Suppressor macrophage (primary cell): Measurements from ENCODE around the gene SUN3.
A peak's percentile ranks its signal among the peaks of the same experiment; 100 is the strongest.

Experiments used
- DNase-seq, 4 experiments: peaks; one replicate each; pipeline ENCODE4 v3.0.0-alpha.2; 2020 to 2022

The SUN3 gene

DNA sequence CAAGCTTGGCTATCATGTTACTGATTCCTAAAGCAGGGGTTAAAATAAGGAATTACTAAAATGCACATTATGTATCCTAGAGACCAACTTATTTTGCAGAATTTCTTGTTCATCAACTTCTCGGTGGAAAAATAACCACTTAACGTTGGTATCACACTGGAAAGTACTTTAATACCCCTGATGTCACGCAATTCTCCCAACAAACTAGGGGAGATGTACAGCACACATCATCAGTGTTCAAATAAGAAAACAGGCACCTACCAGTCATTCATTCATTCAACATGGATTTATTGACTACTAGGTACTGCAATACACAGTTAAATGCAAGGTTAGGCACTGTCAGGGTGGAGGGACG lies 50.1 kb downstream of the SUN3 start:
- no peak for DNase-seq

DNA sequence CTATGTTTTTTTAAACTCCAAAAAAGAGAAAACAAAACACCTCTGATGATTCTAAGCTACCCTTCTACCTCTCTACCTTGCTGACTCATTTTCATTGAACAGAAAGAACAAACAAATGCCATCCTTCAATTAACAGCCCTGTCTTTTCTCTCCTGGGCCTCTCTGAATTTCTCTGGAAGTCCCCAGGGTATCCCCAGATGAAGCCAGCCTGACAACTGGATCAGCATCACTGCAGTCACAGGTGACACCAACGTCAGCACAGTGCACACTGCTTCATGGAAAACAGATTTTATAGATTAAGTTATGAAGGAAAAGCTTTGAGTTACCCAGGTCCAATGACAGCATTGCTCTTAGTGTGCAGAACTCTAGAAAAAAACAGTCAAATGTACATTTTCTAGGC lies 55.2 kb downstream of the SUN3 start:
- no peak for DNase-seq

DNA sequence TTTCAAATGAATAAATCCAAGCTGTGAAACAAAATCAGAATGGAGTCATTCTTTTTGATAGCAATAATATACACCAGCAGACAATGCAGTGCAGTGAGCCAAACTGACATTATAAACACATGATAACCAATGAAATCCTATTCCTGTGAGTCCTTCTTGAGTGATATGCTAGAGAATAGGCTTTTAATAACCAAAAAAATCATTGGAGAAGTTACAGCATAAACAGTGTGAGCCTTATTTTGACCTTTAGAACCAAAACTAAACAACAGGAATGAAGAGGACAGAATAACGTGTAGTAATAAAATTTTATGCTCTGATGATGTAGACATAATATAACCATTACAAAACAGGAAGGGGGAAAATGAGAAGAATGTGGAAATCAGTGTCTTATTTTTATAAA lies 58.1 kb downstream of the SUN3 start:
- DNase-seq, result peak in 2 of 4 experiments; percentile 51 to 71

DNA sequence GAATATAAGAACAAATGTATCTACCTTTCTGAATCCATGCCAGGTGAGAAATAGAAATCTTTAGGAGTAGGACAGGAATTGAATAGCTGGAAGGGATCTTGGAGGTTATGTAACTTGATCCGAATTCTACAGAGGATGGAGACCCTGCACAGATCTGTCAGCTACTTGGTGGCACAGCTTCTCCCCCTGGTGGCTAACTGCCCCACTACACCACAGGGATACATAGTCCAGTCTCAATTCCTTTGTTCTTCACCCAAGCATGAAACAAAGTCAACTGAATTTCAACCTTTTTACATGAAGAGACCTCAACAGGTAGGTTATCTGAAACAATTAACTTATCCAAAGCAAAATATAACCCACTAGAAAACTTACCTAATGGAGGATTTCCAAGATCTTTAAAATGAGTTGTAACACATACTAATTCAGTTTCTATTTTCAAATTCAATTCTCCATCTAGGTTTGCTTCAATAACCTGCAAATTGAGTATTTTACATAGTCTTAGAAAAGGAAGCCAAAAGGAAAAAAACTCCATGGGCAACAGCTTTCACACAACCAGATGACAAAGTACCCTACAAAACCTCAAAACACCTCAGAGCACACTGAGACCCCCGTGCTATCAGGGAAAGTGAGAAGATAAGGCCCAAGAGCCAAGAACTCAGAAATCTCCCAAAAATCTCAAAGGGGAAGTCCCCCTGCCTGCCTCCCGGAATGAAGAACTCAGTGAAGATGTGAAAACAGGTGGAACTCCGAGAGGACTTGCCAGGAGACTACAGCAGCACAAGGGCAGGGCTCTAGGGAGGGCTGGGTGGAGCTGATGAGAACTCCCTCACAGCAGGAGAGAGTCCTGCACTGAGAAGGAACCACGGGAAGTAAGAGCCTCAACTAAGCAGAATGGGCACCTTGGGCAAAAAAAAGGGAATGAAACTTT lies 59.8 kb downstream of the SUN3 start:
- DNase-seq, result peak; percentile 56 to 79 (median 64)

DNA sequence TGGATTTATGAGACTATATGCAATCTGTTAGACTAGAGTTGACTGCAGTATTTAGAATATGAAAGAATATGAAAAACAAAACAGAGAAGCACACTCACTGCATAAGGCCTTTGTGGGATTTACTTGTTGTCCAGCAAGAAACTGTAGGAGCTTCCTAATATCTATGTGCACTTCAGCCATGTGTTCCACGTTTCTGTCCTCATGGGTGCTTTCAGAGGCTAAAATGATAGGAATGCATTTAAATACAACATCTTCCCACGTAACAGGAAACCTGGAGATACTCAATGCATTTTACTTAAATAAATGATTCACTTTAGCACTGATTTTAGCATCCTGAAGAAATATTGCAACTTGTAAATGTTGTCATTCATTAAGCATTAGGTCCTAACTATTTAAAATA lies 61.2 kb downstream of the SUN3 start:
- DNase-seq, result no peak

DNA sequence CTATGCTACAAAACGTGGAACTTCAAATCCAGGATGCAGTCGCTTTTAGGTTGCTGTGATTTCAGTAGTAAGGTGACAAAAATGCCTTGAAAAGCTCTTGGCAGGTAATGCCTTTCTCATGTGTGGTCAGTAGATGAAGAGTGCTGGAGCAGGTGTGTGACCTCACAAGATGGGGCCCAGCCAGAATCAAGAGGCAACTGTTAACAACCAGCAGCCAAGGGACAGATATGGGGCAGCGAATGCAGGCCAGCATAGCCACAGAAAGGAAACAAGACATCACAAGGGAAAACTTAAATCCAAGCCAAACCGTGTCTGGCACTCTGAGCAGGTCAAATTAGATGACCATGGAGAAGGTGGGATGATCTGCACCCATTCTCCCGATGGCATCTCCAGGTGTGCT lies 61.8 kb downstream of the SUN3 start:
- no peak for DNase-seq

DNA sequence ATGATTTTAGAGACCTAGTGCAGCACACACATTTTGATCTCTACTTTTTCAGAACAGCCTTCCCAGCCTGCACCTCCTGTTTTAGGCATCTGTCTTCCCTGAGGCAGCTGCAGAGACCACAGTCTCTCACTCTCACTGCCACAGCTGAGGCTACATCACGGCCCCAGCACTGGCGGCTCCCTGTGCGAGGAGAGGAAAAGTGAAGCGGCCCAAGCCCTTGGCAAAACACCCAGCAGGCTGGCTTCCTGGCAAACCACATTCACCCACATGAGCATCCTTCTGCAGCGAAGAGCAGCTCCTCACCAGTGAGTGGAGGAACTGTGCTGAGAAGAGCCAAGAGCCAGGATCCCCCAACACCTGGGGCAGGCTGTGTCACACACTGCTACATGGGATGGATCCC lies 63.5 kb downstream of the SUN3 start:
- no peak for DNase-seq

DNA sequence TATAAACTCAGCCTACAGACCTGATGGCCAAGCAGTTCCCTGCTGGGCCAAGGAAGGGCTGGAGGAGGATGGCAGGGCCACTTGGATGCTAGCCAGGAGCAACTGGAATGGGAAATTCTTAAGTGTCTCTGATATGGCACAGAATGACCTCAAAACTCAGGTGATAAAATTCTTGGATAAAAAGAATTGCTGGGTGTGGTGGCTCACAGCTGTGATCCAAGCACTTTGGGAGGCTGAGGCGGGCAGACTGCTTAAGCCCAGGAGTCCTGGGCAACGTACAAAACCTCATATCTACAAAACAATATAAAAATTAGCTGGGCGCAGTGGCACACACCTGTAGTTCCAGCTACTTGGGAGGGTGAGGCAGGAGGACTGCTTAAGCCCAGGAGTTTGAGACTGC lies 66.6 kb downstream of the SUN3 start:
- no peak for DNase-seq

DNA sequence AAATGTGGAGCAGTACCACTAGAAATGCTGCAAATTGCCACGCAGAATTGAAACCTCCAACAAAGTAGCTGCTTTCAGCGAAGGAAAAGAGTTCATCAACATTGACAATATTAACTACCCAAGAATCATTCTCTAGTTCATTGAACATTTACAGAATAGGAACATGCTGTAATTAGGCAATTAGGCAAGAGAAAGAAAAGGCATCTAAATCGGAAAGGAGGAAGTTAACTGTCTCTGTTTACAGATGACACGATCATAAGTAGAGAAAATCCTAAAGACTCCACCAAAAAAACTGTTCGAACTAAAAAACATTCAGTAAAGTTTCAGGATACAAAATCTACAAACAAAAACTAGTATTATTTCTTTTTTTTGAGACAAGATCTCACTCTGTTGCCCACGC lies 71.8 kb downstream of the SUN3 start:
- peak in 2 of 4 experiments; percentile 51 to 54 for DNase-seq

DNA sequence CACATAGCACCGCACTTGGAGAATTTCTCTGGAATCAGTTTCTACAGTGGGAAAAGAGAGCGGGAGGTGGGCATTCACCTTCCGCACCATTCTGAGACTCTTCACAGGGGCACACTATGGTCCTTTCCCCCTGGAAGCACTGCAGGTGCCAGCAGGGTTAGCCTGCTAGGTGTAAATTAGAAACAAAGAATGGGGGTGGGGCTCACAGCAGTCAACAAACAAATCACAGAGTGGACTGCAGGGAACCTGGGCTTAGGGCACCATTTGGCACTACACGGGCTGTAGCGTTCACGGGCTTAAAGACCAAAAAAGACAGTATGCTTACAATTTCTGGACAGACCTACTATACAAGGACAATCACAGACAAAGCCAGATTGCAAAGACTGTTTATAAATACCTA lies 72.7 kb downstream of the SUN3 start:
- DNase-seq, result no peak

DNA sequence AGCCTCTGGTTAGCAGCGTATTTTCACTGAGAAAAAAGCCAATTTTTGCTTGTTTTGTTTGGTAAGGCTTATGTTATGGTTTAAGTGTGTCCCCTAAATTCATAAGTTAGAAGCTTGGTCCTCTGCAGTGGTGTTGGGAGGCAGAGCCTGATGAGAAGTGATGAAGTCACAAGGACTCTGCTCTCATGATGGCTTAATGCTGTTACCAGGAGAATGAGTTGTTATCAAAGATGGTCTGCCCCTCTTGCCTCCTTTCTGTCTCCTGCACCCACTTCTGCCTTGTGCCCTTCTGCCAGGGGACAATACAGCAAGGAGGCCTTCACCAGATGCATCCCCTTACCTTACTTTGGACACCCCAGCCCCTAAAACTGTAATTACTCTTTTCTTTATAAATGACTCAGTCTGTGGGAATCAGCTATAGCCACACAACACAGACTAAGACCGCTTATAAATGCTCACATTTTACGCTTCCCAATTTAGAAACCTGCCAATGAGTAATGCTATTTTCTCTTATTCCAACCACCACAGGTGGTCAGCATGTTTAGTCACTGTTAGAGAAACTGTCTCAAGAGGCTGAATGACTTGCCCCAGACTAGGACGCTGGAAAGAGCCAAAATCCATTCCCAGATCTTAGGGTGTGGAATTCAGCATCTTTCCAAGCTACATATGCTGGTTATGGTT lies 74.5 kb downstream of the SUN3 start:
- no peak for DNase-seq

DNA sequence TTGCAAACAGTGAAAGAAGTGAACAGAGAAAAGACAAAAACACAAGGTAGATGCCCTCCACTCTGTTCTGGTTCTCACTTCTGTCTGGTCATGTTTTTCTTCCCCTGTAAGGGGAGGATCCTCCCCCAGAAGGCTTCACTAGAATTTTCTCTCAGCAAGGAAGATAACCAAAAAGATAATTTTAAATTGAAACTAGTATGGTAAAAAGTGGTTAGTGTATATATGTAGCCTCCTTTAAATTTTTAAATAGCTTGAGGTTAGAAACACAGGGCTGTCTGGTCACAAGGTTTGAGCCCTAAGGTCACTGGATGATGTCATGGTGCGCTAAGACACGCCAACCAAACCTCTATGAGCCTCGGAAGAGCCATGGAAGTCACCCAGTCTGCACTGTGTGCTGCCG lies 75.1 kb downstream of the SUN3 start:
- DNase-seq, result no peak

DNA sequence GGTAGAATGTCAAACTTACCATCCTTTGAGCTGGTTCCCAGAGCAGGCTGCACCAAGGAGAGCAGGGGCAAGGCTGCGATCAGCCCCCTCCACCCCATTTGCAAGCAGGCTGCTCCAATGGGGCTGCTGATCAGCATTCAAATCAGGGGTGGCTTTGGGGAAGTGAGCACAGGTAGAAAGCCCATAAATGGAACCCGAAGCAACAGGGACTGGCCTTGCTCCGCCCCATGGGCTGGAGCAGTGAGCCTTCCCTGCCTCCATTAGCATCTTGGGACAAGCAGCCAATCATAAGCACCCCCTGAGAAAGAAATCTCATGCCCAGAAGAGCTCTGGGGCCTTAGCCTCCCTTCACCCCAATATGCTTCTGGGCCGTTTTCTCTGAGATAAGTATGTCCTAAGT lies 76.7 kb downstream of the SUN3 start:
- DNase-seq, result no peak

DNA sequence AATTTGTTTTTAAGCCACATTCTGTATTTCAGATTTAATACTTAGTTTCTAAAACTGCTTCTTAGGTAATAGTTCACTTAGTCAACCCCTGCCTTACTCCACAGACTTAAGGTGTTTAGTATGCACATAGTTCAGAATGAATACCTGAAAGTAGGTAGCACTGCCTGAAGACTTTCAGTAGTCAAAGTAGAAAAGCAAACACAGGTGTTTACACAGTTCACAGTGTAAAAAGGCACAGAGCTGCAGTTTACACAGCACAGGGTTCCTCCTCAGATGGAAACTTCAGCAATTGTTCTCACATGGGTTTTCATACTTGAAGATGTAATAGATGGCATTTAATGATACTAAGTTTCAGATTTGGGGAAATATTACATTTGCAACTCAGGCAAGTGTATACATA lies 77.5 kb downstream of the SUN3 start:
- no peak for DNase-seq

DNA sequence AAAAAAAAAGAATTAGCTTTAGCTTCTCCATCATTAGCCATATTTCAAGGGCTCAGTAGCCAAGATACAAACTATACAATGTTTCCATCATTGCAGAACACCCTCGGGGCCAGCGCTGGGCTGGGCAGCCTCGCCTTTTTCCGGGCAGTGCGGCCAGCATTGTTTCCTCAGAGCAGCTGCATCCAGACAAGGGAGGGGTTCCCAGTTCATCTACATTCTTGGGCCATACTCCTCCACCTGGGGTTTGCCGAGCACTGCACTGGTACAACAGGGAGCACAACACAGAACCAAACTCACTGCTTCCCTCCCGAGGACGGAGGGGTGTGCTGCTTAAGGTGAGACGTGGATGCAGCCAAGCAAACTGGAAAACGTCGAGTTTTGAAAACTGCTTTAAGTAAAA lies 78.2 kb downstream of the SUN3 start:
- DNase-seq, result no peak

DNA sequence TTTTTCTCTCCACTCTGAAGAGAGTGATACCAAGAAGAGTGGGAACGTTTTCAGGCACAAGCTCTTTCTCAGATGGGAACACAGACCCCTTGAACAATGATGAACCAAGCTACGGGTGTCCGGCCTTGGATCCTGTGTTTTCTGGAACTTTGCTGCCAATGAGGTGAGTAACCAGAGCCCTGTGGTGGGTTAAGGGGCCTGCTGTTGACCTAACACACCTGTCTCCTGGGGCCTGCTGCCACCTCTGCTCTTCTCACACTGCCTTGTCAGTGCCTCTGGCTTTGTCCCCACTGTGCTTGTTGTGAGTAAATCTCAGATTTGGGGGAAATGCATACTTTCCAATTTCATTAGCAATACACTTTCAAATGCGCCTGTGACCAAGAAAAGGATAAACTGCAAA lies 79.2 kb downstream of the SUN3 start:
- DNase-seq, result no peak

DNA sequence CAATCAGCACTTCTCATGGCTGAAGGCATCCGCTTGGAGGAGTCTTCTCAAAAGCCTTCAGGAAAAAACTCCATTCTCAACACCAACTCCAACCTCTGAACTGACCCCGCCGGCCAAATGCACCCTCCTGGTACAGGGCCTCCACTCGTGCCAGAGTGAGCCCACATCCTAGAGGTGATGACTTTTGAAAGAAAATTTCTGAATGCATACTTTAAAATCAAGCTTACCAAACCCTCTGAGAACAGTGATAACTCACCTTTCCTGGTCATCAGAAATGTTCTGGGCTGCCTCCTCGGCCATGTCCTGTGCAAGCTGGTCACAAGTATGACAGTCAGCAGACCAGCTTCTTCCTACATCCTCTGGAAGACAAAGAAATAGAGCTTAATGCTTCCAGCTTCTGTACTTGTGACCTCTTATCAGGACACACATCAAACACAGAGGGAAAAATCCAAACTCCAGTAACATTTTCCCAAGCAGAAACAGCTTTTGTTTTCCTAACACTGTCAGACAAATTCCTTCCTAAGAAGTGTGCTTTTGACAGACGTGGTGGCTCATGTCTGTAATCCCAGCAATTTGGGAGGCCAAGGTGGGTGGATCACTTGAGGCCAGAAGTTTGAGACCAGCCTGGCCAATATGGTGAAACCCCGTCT lies 80.6 kb downstream of the SUN3 start, which contains the start of gene PKD1L1:
PKD1L1 (minus strand) TSS at position 326 of the 650 bp plus-strand sequence; CDS start at position 300, 26 bp downstream.
- DNase-seq, result peak in 3 of 4 experiments; percentile 43 to 55 (median 51)

DNA sequence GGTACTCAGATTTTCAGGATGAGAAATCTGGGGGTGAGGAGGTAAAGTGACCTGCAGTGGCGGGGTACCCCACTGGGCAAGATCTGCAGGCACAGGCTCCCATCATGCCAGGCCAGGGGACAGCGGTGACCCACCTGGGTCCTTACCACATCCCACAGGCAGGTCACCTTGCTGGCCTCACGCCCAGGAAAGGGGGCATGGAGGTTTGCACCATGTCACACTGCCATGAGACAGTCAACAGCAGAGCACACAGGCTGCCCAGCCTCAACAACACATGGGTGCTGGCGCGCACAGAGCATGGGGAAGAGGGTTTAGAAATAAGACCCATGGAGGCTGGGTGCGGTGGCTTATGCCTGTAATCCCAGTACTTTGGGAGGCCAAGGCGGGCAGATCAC lies 81.6 kb downstream of the SUN3 start:
- DNase-seq, result no peak

DNA sequence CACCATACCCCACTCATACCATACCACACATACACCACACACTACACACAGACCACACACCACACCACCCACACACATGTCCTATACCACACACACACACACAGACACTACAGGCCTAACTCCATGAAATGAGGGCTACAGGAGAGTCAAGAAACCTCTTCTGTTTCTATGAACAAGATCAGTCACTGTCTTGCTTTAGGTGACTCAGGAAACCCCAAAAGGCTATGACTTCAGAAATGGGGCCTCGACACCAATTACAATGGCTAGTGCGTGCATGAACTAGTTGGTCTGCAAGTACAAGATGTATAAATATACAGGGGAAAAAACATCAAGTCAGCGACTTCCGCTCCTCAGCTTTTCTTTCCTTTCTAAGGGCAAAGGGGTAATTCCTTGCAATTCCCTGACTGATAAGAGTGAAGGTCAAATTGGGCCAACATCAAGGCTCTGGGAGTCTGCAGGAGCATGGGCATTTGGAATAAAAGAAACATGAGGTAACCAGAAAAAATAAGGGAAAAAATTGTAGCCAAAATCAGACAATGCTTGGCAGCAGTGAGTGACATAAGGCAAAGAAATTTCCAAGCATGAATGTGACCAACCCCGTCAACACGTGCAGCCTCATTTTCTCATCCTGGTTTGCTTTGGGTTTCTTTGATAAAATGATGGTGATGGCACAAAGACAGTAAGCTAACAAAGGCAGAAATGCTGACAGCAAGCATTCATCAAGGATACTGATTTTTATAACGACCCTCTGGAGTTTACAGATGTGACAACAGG lies 82.1 kb downstream of the SUN3 start:
- DNase-seq, result no peak

DNA sequence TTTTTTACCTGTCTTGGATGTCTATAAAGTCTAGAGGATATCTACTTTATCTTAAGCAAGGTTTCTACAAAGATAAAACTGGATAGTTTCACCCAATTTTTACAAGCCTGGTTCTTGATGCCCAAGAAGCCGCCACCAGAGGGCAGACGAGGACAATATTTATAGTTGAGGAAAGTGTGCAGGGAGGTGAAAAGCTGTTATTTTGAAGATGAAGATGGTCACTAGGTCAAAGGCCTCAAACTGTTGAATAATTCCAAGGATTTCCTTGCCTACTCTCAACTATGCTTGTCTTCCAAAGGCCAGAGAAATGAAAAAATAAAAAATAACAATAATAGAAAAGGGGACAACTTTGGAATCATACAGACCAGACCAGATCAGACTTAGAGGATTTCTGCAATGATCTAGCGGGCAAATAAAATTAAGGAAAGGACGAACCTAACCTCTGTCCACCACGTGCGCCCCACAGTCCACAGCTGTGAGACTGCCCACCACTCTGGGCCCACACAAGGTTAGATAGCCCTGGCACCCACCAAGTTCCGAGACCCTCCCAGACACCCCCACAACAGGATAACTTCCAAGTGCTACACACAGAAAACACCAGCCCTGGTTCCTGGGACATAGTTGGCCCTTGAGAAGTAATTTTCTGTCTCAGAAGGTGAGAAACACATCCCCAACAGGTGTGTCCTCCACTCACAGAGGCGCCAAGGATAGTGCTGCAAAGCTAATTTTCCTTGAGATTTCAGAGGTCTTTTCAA lies 83.5 kb downstream of the SUN3 start:
- DNase-seq, result peak; percentile 83 to 91 (median 90)

DNA sequence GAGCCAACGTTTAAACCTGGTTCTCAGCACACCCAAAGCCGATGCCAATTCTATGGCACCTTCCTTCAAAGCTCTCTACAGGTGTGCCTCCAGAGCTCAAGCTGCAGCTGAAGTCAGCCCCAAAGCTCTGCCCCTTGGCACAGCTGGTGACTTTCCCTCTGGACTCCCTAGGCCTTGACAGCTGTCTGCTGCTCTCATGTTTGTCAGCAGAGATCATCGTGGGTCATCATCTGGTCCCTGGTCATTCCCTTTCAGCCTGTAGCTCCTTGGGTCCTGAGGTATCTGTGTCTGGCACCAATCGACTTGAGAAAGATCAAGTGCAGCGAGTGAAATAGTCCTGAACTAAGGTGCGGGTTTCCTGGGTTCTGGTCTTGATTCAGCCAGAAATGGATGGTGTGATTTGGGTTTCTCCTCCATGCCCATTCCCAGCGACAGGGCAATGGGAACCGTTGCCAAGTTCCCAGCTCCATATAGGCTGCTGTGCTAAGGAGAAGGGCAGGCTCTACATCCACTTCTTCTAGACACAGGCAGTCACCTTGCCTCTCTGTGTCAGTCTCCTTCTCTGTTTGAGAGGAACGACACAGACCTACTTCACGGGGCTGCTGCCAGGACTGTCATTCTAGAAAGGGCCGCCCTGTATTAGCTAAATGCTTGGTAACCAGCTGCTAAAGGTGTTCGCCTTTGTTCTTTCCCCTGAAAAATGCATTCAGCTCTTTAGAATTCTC lies 84.2 kb downstream of the SUN3 start:
- DNase-seq, result no peak
